Caco-2 (cell line): ENCODE results near the gene DSCAM. TPM values are rescaled to one million over a fixed set of nuclear protein-coding genes. Genes with fewer than 3 reads are reported as not detected.

Source experiments
- BruUV-seq: library from RNA; stranded (reverse); fragments of 400-500 nt; replicated peaks from 2 replicates; lab custom pipeline; 2021; lab: Mats Ljungman, UMichigan
- CTCF ChIA-PET: fragments of 300-600 bp; sonication (Branson Sonifier 250); formaldehyde crosslinking; loops from one replicate; lab custom pipeline; 2022; ENCODE audit warnings: antibody characterized with exemption; lab: Charles Lee
- POLR2A ChIA-PET: fragments of 300-600 bp; sonication (Branson Sonifier 250); formaldehyde crosslinking; loops from one replicate; lab custom pipeline; 2022; ENCODE audit warnings: antibody characterized with exemption; lab: Charles Lee
- DNase-seq, 2 experiments: peaks; one replicate each; pipeline versions ENCODE4 v3.0.0 to v3.0.0-alpha.2; 2020 to 2022
- H3K27me3 ChIP-seq: replicated peaks from 2 replicates; pipeline ENCODE4 v1.6.0; 2011; ENCODE audit warnings: low read length; ENCODE audit not compliant: control insufficient read depth, insufficient read depth
- H3K36me3 ChIP-seq: 2 replicates; pipeline ENCODE4 v1.5.1; 2011; ENCODE audit warnings: low read length; ENCODE audit not compliant: control insufficient read depth, insufficient read depth
- H3K4me1 ChIP-seq: fragments of 250-450 bp; sonication (Bioruptor Pico); 2 replicates; pipeline ENCODE4 v1.5.1; 2020; ENCODE audit warnings: mild to moderate bottlenecking
- H3K4me3 ChIP-seq: 2 replicates; pipeline ENCODE4 v1.5.1; 2011; ENCODE audit warnings: low read depth, mild to moderate bottlenecking, control low read depth, low read length
- H3K9me3 ChIP-seq: fragments of 250-450 bp; sonication (Bioruptor Pico); 2 replicates; pipeline ENCODE4 v1.5.1; 2020; ENCODE audit warnings: mild to moderate bottlenecking, moderate library complexity
- H3K27ac Mint-ChIP-seq: one replicate; pipeline ENCODE4 v1.8.0; 2022; ENCODE audit warnings: mixed read lengths; ENCODE audit not compliant: unreplicated experiment
- H3K27me3 Mint-ChIP-seq: one replicate; pipeline ENCODE4 v1.8.0; 2022; ENCODE audit warnings: mixed read lengths; ENCODE audit not compliant: insufficient read depth, unreplicated experiment
- H3K36me3 Mint-ChIP-seq: one replicate; pipeline ENCODE4 v1.8.0; 2022; ENCODE audit warnings: mild to moderate bottlenecking, mixed read lengths; ENCODE audit not compliant: insufficient read depth, unreplicated experiment
- H3K4me1 Mint-ChIP-seq: one replicate; pipeline ENCODE4 v1.8.0; 2022; ENCODE audit warnings: low read depth, mixed read lengths; ENCODE audit not compliant: unreplicated experiment
- H3K4me3 Mint-ChIP-seq: one replicate; pipeline ENCODE4 v1.8.0; 2022; ENCODE audit warnings: mild to moderate bottlenecking, moderate library complexity, mixed read lengths; ENCODE audit not compliant: unreplicated experiment
- H3K9me3 Mint-ChIP-seq: one replicate; pipeline ENCODE4 v1.8.0; 2022; ENCODE audit warnings: mixed read lengths; ENCODE audit not compliant: unreplicated experiment
- CTCF ChIP-seq, 2 experiments: fragments of 200-600 bp in 1 of 2; IDR thresholded peaks; 1 replicate in 1 of 2; 2 replicates in 1 of 2; pipeline versions ENCODE4 v1.5.1 to v1.8.0; 2011 to 2022; ENCODE audit warnings: antibody characterized with exemption in 1 of 2, control low read depth in 1 of 2, inconsistent platforms in 1 of 2, low read depth in 1 of 2, low read length in 1 of 2, mild to moderate bottlenecking in 1 of 2, moderate library complexity in 1 of 2; ENCODE audit not compliant: insufficient read depth in 1 of 2, severe bottlenecking in 1 of 2, unreplicated experiment in 1 of 2
- intact Hi-C: fragments of 100-400 bp; cut with micrococcal nuclease; formaldehyde crosslinking; loops from one replicate; pipeline ENCODE4 v1.10.0; 2022; ENCODE audit not compliant: unreplicated experiment
- total RNA-seq: library from RNA; stranded (reverse); gene quantifications from 2 replicates; pipeline ENCODE4 v1.2.3, GENCODE V29; 2022

DSCAM gene
- total RNA-seq, 1 experiment from 2014 or later: not detected

DNA sequence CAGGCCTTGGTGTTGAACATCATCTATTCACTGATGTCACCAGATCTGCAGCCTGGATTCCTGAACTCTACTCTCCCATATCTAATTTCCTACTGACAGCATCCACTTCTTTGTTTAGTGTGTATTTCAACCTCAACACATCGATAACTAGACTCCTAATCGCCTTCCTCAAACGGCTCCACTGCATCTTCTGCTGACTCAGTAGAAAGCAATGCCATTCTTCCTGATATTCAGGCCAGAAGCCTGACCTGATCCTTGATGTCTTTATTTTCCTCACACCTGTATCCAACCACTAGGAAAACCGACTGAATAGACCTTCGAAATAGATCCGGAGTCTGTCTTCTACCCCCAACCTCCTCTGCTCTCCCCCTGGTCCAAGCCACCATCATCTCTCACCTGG, 512.8 kb downstream of the DSCAM start:
- no peaks in the 10 kb centered on the region for H3K9me3 Mint-ChIP-seq
- intact Hi-C loops: no loop called here
- no peaks in the 10 kb centered on the region for H3K36me3 Mint-ChIP-seq

GRCh38 chr21:40333731-40334130, 513.2 kb downstream of the DSCAM start:
- H3K4me1 Mint-ChIP-seq: no peaks in the 10 kb centered on the region
- TF ChIP-seq CTCF (IDR thresholded peaks at IDR 0.05; ENCODE audit: insufficient read depth in 1 of 2, low read depth in 1 of 2, low read length in 1 of 2, severe bottlenecking in 1 of 2, unreplicated experiment in 1 of 2): no peak
- CTCF ChIA-PET: no interaction called here
- BruUV-seq: no TSS peak
- no peak overlapping the region for H3K27ac Mint-ChIP-seq
- intact Hi-C loops: no loop called here
- H3K4me3 Mint-ChIP-seq: no peak overlapping the region
- peaks cover 19% of the 10 kb centered on the region for H3K27me3 Mint-ChIP-seq
- no peaks in the 10 kb centered on the region for H3K27me3 ChIP-seq
- no peaks in the 10 kb centered on the region for H3K4me1 ChIP-seq
- no peaks in the 10 kb centered on the region for H3K36me3 Mint-ChIP-seq
- H3K9me3 ChIP-seq: no peaks in the 10 kb centered on the region
- H3K4me3 ChIP-seq: no peak overlapping the region
- H3K9me3 Mint-ChIP-seq: no peaks in the 10 kb centered on the region
- POLR2A ChIA-PET: no interaction called here
- no peak for DNase-seq
- H3K36me3 ChIP-seq: no peaks in the 10 kb centered on the region

More for the DNA sequence above, 512.8 kb downstream of the DSCAM start:
- H3K27me3 Mint-ChIP-seq: peaks cover 22% of the 10 kb centered on the region
- no peaks in the 10 kb centered on the region for H3K36me3 ChIP-seq
- no peak overlapping the region for H3K4me3 ChIP-seq
- no peak for DNase-seq
- no peak overlapping the region for H3K27ac Mint-ChIP-seq
- no TSS peak for BruUV-seq
- no peaks in the 10 kb centered on the region for H3K9me3 ChIP-seq
- no peaks in the 10 kb centered on the region for H3K4me1 ChIP-seq
- no peaks in the 10 kb centered on the region for H3K4me1 Mint-ChIP-seq
- H3K27me3 ChIP-seq: no peaks in the 10 kb centered on the region
- H3K4me3 Mint-ChIP-seq: no peak overlapping the region
- TF ChIP-seq CTCF (IDR thresholded peaks at IDR 0.05; ENCODE audit: insufficient read depth in 1 of 2, low read depth in 1 of 2, low read length in 1 of 2, severe bottlenecking in 1 of 2, unreplicated experiment in 1 of 2): no peak
- POLR2A ChIA-PET: no interaction called here
- CTCF ChIA-PET: no interaction called here

DNA sequence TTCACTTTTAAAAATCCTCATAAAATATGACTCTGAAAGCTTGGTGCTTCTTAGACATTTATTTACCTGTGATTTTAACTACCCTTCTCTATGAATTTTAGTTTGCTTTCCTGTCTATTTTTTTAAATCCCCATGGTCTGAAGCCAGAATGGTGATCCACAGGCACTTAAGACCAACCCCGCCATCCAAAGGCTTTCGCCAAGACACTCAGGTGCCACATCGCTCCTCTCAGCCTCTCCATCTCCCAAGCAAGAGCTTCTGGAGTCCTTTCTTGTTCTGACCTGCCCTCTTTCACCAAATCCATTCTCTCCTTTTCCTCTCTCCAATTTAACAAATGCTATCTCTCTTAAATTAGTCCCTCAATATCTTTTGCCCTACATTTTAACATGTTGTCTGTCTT, 515.2 kb downstream of the DSCAM start:
- Histone ChIP-seq H3K36me3 (no peaks in the 10 kb centered on the region), H3K27me3 (no peaks in the 10 kb centered on the region), H3K4me1 (no peaks in the 10 kb centered on the region), H3K9me3 (no peaks in the 10 kb centered on the region), H3K4me3 (no peak overlapping the region)
- ChIA-PET CTCF (no interaction called here), POLR2A (no interaction called here)
- no peak for TF ChIP-seq CTCF (IDR thresholded peaks at IDR 0.05; ENCODE audit: insufficient read depth in 1 of 2, low read depth in 1 of 2, low read length in 1 of 2, severe bottlenecking in 1 of 2, unreplicated experiment in 1 of 2)
- Mint-ChIP-seq H3K4me1 (no peaks in the 10 kb centered on the region), H3K36me3 (no peaks in the 10 kb centered on the region), H3K27me3 (peaks cover 14% of the 10 kb centered on the region), H3K9me3 (no peaks in the 10 kb centered on the region), H3K27ac (no peak overlapping the region), H3K4me3 (no peak overlapping the region)
- BruUV-seq: no TSS peak
- intact Hi-C loops: no loop called here
- no peak for DNase-seq
